Activated T-cell treated with anti-CD3 and anti-CD28 coated beads, Interleukin-2, amount 50 U/mL, for 24 hours (primary cell): ENCODE data around the gene BRF1.
"Not testable (repeated sequence)": the region's sequence is repeated elsewhere in the genome, so short reads cannot be mapped to it uniquely, and the experiment has no call there.

Experiments used
- DNase-seq: peaks from one replicate; pipeline ENCODE4 v3.0.0-alpha.2; 2020
- H3K27ac Mint-ChIP-seq: 2 replicates; pipeline ENCODE4 v1.8.0; 2020; ENCODE audit warnings: mild to moderate bottlenecking, mixed read lengths
- H3K27me3 Mint-ChIP-seq: 2 replicates; pipeline ENCODE4 v1.8.0; 2020; ENCODE audit warnings: mixed read lengths
- H3K36me3 Mint-ChIP-seq: 2 replicates; pipeline ENCODE4 v1.8.0; 2020; ENCODE audit warnings: low read depth, mixed read lengths
- H3K4me1 Mint-ChIP-seq: 2 replicates; pipeline ENCODE4 v1.8.0; 2020; ENCODE audit warnings: low read depth, mixed read lengths
- H3K4me3 Mint-ChIP-seq: 2 replicates; pipeline ENCODE4 v1.8.0; 2020; ENCODE audit warnings: mild to moderate bottlenecking, moderate library complexity, mixed read lengths
- H3K9me3 Mint-ChIP-seq: 2 replicates; pipeline ENCODE4 v1.8.0; 2020; ENCODE audit warnings: mixed read lengths

Gene BRF1

DNA sequence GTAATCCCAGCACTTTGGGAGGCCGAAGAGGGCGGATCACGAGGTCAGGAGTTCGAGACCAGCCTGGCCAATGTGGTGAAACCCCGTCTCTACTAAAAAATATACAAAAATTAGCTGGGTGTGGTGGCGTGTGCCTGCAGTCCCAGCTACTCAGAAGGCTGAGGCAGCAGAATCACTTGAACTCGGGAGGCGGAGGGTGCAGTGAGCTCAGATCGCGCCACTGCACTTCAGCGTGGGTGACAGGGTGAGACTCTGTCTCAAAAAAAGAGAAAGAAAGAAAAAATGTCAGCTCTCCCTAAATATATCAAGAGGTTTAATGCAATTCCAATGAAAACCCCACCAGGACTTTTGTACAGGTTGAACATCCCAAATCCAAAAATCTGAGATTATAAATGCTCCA is 3.5 kb downstream of the BRF1 start:
- H3K27ac Mint-ChIP-seq, H3K9me3 Mint-ChIP-seq, H3K27me3 Mint-ChIP-seq, H3K4me3 Mint-ChIP-seq, DNase-seq: not testable (repeated sequence)
- H3K4me1 Mint-ChIP-seq: peaks cover 49% of the 10 kb centered on the region
- H3K36me3 Mint-ChIP-seq: peaks cover 15% of the 10 kb centered on the region

- Mint-ChIP-seq H3K36me3 (peaks cover 5% of the 10 kb centered on the region), H3K9me3 (no peaks in the 10 kb centered on the region), H3K27me3 (no peaks in the 10 kb centered on the region), H3K4me3 (peak overlapping the region; percentile 67), H3K27ac (peak overlapping the region; percentile 88), H3K4me1 (peaks cover 51% of the 10 kb centered on the region)
- DNase-seq: peak; percentile 67
Observed at GRCh38 chr14:105294142-105294597, 6.6 kb downstream of the BRF1 start.

- no peaks in the 10 kb centered on the region for H3K27me3 Mint-ChIP-seq
- H3K4me1 Mint-ChIP-seq: peaks cover 42% of the 10 kb centered on the region
- no peaks in the 10 kb centered on the region for H3K9me3 Mint-ChIP-seq
- peak overlapping the region; percentile 88 for H3K27ac Mint-ChIP-seq
- peak overlapping the region; percentile 67 for H3K4me3 Mint-ChIP-seq
- peaks cover 5% of the 10 kb centered on the region for H3K36me3 Mint-ChIP-seq
- peak; percentile 62 for DNase-seq
Observed at GRCh38 chr14:105292826-105293711, 7.7 kb downstream of the BRF1 start.

GRCh38 chr14:105290621-105291346 is 10.0 kb downstream of the BRF1 start:
- H3K27ac Mint-ChIP-seq: peak overlapping the region; percentile 85
- no peaks in the 10 kb centered on the region for H3K27me3 Mint-ChIP-seq
- peaks cover 40% of the 10 kb centered on the region for H3K4me1 Mint-ChIP-seq
- H3K4me3 Mint-ChIP-seq: no peak overlapping the region
- DNase-seq: no peak
- peaks cover 7% of the 10 kb centered on the region for H3K36me3 Mint-ChIP-seq
- H3K9me3 Mint-ChIP-seq: no peaks in the 10 kb centered on the region

- not testable (repeated sequence) for H3K9me3 Mint-ChIP-seq, H3K4me3 Mint-ChIP-seq, H3K27me3 Mint-ChIP-seq, DNase-seq, H3K27ac Mint-ChIP-seq
- peaks cover 17% of the 10 kb centered on the region for H3K36me3 Mint-ChIP-seq
- H3K4me1 Mint-ChIP-seq: peaks cover 39% of the 10 kb centered on the region
Observed at GRCh38 chr14:105288936-105289335, 11.9 kb downstream of the BRF1 start.

GRCh38 chr14:105287249-105288102 is 13.3 kb downstream of the BRF1 start:
- Mint-ChIP-seq H3K4me3 (no peak overlapping the region), H3K4me1 (peaks cover 30% of the 10 kb centered on the region), H3K36me3 (peaks cover 23% of the 10 kb centered on the region), H3K27ac (no peak overlapping the region), H3K27me3 (no peaks in the 10 kb centered on the region), H3K9me3 (no peaks in the 10 kb centered on the region)
- DNase-seq: no peak

DNA sequence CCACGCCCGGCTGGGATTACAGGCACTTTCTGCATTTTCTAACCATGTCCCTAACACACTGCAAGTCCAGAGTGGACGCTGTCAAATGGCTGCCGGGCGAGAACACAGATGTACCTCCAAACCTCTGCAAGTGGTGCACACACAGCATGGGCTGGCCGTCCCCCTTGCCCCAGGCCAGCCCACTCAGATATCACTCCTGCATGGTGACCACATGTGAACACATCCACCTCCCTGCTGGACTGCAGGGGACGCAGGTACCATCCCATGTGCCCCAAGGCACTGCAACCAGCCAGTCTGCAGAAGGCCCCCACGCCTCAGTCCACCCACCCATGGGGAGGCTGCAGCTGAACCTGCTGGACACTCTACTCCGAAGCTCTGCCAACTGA is 14.0 kb downstream of the BRF1 start:
- Mint-ChIP-seq H3K4me1 (peaks cover 34% of the 10 kb centered on the region), H3K36me3 (peaks cover 24% of the 10 kb centered on the region), H3K27ac (no peak overlapping the region), H3K27me3 (no peaks in the 10 kb centered on the region), H3K9me3 (no peaks in the 10 kb centered on the region), H3K4me3 (no peak overlapping the region)
- DNase-seq: no peak

- no peak for DNase-seq
- H3K27ac Mint-ChIP-seq: no peak overlapping the region
- no peak overlapping the region for H3K4me3 Mint-ChIP-seq
- no peaks in the 10 kb centered on the region for H3K27me3 Mint-ChIP-seq
- H3K36me3 Mint-ChIP-seq: peaks cover 29% of the 10 kb centered on the region
- H3K9me3 Mint-ChIP-seq: no peaks in the 10 kb centered on the region
- peaks cover 26% of the 10 kb centered on the region for H3K4me1 Mint-ChIP-seq
Observed at GRCh38 chr14:105285174-105285573, 15.6 kb downstream of the BRF1 start.

DNA sequence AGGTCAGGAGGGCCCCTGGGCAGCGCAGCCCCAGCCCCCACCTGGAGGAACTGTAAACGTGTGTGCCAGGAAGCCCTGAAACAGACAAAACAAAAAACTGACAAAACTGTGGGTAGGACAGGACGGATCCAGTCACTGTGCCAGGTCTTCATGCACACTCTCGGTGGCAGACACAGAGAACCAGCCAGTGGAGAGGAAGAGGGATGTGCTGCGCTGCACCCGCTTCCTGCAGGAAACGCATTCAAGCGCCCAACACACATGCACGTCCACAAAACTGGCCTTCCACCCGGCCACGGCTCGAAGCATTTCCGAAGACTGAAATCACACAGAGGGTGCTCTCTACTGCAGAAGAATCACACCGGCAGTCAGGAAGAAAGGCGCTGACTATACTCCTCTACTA is 16.9 kb downstream of the BRF1 start:
- DNase-seq: no peak
- peaks cover 31% of the 10 kb centered on the region for H3K4me1 Mint-ChIP-seq
- H3K9me3 Mint-ChIP-seq: no peaks in the 10 kb centered on the region
- no peaks in the 10 kb centered on the region for H3K27me3 Mint-ChIP-seq
- H3K36me3 Mint-ChIP-seq: peaks cover 33% of the 10 kb centered on the region
- H3K27ac Mint-ChIP-seq: peak overlapping the region; percentile 71
- no peak overlapping the region for H3K4me3 Mint-ChIP-seq

DNA sequence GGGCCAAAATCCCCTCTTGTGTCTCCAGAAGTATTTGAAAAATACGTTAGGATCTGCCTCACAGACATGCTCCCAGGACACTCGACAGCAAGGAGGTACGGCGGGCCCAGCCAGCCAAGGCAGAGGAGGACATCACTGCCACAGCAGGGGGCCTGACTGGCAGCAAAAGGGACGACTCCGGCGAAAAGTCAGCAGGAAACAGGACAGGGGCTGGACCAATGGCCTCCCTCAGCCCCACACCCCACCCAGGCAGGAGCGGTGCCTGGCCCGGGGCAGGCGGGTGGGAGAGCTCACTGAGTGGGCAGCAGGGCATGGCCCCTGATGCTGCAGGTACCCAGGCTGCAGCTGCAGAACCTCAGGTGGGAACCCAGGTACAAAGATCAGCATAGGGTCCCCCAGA is 17.8 kb downstream of the BRF1 start:
- Mint-ChIP-seq H3K9me3 (no peaks in the 10 kb centered on the region), H3K4me3 (no peak overlapping the region), H3K27ac (no peak overlapping the region), H3K4me1 (peaks cover 31% of the 10 kb centered on the region), H3K27me3 (no peaks in the 10 kb centered on the region), H3K36me3 (peaks cover 33% of the 10 kb centered on the region)
- DNase-seq: no peak

DNA sequence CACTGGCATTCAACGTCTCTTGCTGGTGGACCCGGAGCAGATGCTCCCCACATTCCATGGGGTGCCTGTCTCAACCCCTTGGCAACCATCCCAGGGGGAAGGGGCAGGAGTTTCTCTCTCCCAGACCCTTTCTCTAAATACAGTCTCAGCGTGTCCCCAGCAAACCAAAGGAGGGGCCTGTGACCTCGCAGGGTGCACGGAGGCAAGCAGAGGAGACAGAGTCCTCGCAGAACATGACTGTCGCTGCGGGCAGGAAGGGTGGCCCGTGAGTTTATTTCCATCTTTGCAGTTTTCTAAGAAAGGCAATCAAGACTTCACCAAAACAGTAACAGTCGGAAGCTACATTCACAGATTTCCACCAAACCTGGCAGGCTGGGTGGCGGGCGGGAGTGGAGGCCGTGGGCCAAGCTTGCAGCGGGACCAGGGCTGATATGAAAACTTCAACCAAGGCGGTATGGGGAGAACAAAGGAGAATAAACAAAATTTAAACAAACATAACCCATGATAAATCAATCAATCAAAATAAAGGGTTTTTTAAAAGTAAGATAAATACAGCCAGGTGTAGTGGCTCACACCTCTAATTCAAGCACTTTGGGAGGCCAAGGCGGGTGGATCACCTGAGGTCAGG is 18.6 kb downstream of the BRF1 start:
- Mint-ChIP-seq H3K4me1 (peaks cover 31% of the 10 kb centered on the region), H3K27ac (no peak overlapping the region), H3K4me3 (no peak overlapping the region), H3K36me3 (peaks cover 33% of the 10 kb centered on the region), H3K27me3 (no peaks in the 10 kb centered on the region), H3K9me3 (no peaks in the 10 kb centered on the region)
- DNase-seq: no peak

DNA sequence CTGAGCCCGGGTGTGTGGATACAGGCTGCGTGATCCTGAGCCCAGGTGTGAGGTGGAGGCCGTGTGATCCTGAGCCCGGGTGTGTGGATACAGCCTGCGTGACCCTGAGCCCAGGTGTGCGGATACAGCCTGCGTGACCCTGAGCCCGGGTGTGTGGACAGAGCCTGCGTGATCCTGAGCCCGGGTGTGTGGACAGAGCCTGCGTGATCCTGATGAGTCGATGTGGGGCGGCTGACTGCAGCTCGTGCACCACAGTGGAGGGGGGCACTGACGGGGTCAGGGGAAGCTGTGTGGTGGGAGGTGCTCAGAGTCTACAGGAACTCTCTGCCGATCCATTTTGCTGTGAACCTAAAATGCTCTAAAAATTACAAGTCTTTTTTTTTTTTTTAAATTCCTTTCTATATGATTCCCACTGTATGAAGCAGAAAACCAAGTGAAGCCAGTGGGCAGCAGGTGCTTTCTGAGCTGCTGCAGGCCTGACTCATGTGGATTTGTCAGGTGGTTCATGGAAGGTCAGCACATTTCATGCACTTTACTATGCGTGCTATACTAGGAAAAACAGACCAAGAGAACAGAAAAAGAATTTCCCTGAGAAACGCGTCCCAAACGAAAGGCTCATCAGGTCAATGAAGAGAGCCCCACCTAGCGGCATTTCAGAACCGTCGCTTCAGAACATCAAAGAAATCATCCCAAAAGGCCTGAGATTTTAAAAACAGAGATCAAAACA is 19.3 kb downstream of the BRF1 start:
- H3K4me3 Mint-ChIP-seq: no peak overlapping the region
- H3K27me3 Mint-ChIP-seq: no peaks in the 10 kb centered on the region
- no peak for DNase-seq
- peak overlapping the region; percentile 17 for H3K27ac Mint-ChIP-seq
- H3K4me1 Mint-ChIP-seq: peaks cover 31% of the 10 kb centered on the region
- H3K9me3 Mint-ChIP-seq: no peaks in the 10 kb centered on the region
- peaks cover 33% of the 10 kb centered on the region for H3K36me3 Mint-ChIP-seq

DNA sequence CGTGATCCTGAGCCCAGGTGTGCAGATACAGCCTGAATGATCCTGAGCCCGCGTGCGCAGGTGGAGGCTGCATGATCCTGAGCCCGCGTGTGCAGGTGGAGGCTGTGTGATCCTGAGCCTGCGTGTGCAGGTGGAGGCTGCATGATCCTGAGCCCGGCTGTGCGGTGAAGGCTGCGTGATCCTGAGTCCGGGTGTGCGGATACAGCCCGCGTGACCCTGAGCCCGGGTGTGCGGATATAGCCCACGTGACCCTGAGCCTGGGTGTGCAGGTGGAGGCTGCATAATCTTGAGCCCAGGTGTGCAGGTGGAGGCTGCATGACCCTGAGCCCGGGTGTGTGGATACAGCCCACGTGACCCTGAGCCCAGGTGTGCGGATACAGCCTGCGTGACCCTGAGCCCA is 20.3 kb downstream of the BRF1 start:
- DNase-seq: no peak
- H3K27me3 Mint-ChIP-seq: no peaks in the 10 kb centered on the region
- no peak overlapping the region for H3K4me3 Mint-ChIP-seq
- H3K4me1 Mint-ChIP-seq: peaks cover 31% of the 10 kb centered on the region
- H3K9me3 Mint-ChIP-seq: no peaks in the 10 kb centered on the region
- H3K27ac Mint-ChIP-seq: no peak overlapping the region
- peaks cover 29% of the 10 kb centered on the region for H3K36me3 Mint-ChIP-seq
